IPS-18c (cell line): Measurements from ENCODE around the gene CALHM4.

Source experiments
- H3K4me3 ChIP-seq: 2 replicates; pipeline ENCODE4 v1.7.0; 2013; ENCODE audit warnings: low read depth, mild to moderate bottlenecking, low read length, moderate library complexity; ENCODE audit not compliant: insufficient read depth
- H3K9me3 ChIP-seq: one replicate; pipeline ENCODE4 v1.6.1; 2013; ENCODE audit warnings: mild to moderate bottlenecking, low read length, moderate library complexity; ENCODE audit not compliant: control insufficient read depth, insufficient read depth

The CALHM4 gene

GRCh38 chr6:116531675-116532570 lies 21.6 kb upstream of the CALHM4 start:
- no peak overlapping the region for H3K4me3 ChIP-seq
- H3K9me3 ChIP-seq: no peaks in the 10 kb centered on the region

- Histone ChIP-seq H3K4me3 (no peak overlapping the region), H3K9me3 (no peaks in the 10 kb centered on the region)
Observed at GRCh38 chr6:116533233-116533957, 20.2 kb upstream of the CALHM4 start.

GRCh38 chr6:116535109-116535508 lies 18.4 kb upstream of the CALHM4 start:
- Histone ChIP-seq H3K9me3 (no peaks in the 10 kb centered on the region), H3K4me3 (no peak overlapping the region)

GRCh38 chr6:116536216-116536621 lies 17.3 kb upstream of the CALHM4 start:
- Histone ChIP-seq H3K4me3 (no peak overlapping the region), H3K9me3 (no peaks in the 10 kb centered on the region)

- no peaks in the 10 kb centered on the region for H3K9me3 ChIP-seq
- no peak overlapping the region for H3K4me3 ChIP-seq
Observed at GRCh38 chr6:116542426-116542825, 11.1 kb upstream of the CALHM4 start.

- no peaks in the 10 kb centered on the region for H3K9me3 ChIP-seq
- no peak overlapping the region for H3K4me3 ChIP-seq
Observed at GRCh38 chr6:116543149-116543548, 10.4 kb upstream of the CALHM4 start.

GRCh38 chr6:116545651-116546050 lies 7.9 kb upstream of the CALHM4 start, which contains the start of gene TRAPPC3L:
TSS of gene TRAPPC3L (minus strand) at chr6:116545684. CDS start at chr6:116545514, 170 bp downstream.
- Histone ChIP-seq H3K9me3 (no peaks in the 10 kb centered on the region), H3K4me3 (no peak within 1 kb of the TSS)

GRCh38 chr6:116547358-116547757 lies 6.2 kb upstream of the CALHM4 start:
- no peak overlapping the region for H3K4me3 ChIP-seq
- no peaks in the 10 kb centered on the region for H3K9me3 ChIP-seq

GRCh38 chr6:116550796-116551195 lies 2.8 kb upstream of the CALHM4 start:
- Histone ChIP-seq H3K9me3 (no peaks in the 10 kb centered on the region), H3K4me3 (no peak overlapping the region)

- no peak overlapping the region for H3K4me3 ChIP-seq
- no peaks in the 10 kb centered on the region for H3K9me3 ChIP-seq
Observed at GRCh38 chr6:116556065-116556464, 2.5 kb downstream of the CALHM4 start.

- no peak overlapping the region for H3K4me3 ChIP-seq
- no peaks in the 10 kb centered on the region for H3K9me3 ChIP-seq
Observed at GRCh38 chr6:116556814-116557415, 3.4 kb downstream of the CALHM4 start.

- no peak overlapping the region for H3K4me3 ChIP-seq
- H3K9me3 ChIP-seq: no peaks in the 10 kb centered on the region
Observed at GRCh38 chr6:116557893-116558292, 4.3 kb downstream of the CALHM4 start.

GRCh38 chr6:116560130-116560529 lies 6.6 kb downstream of the CALHM4 start:
- Histone ChIP-seq H3K4me3 (no peak overlapping the region), H3K9me3 (no peaks in the 10 kb centered on the region)

GRCh38 chr6:116561377-116562018 lies 7.9 kb downstream of the CALHM4 start:
- Histone ChIP-seq H3K4me3 (no peak overlapping the region), H3K9me3 (no peaks in the 10 kb centered on the region)

- no peaks in the 10 kb centered on the region for H3K9me3 ChIP-seq
Observed at GRCh38 chr6:116562019-116562403, 8.5 kb downstream of the CALHM4 start.

GRCh38 chr6:116562614-116563013 lies 9.1 kb downstream of the CALHM4 start:
- Histone ChIP-seq H3K4me3 (no peak overlapping the region), H3K9me3 (no peaks in the 10 kb centered on the region)

More at GRCh38 chr6:116562019-116562403, 8.5 kb downstream of the CALHM4 start:
- H3K4me3 ChIP-seq: no peak overlapping the region

GRCh38 chr6:116563830-116564229 lies 10.3 kb downstream of the CALHM4 start:
- H3K4me3 ChIP-seq: no peak overlapping the region
- H3K9me3 ChIP-seq: no peaks in the 10 kb centered on the region
